ENCODE results near the gene USP15.

USP15 gene

GRCh38 chr12:62288328-62288727 lies 28.1 kb downstream of the USP15 start:
- DNase-seq, result no peak

GRCh38 chr12:62290846-62291245 lies 30.6 kb downstream of the USP15 start:
- no peak for DNase-seq

- DNase-seq, result no peak
Measured at GRCh38 chr12:62291864-62292760, 31.9 kb downstream of the USP15 start.

GRCh38 chr12:62292761-62293344 lies 32.6 kb downstream of the USP15 start:
- no peak for DNase-seq

- DNase-seq, result no peak
Measured at GRCh38 chr12:62294378-62294777, 34.2 kb downstream of the USP15 start.

GRCh38 chr12:62296001-62296400 lies 35.8 kb downstream of the USP15 start:
- no peak for DNase-seq

- DNase-seq, result no peak
Measured at GRCh38 chr12:62297321-62297720, 37.1 kb downstream of the USP15 start.

GRCh38 chr12:62299617-62300016 lies 39.4 kb downstream of the USP15 start:
- no peak for DNase-seq

GRCh38 chr12:62301080-62301798 lies 41.0 kb downstream of the USP15 start:
- no peak for DNase-seq

- DNase-seq, result no peak
Measured at GRCh38 chr12:62301799-62302133, 41.6 kb downstream of the USP15 start.

- no peak for DNase-seq
Measured at GRCh38 chr12:62304560-62304959, 44.4 kb downstream of the USP15 start.

- DNase-seq, result no peak
Measured at GRCh38 chr12:62305778-62306177, 45.6 kb downstream of the USP15 start.

- DNase-seq, result no peak
Measured at GRCh38 chr12:62306569-62307530, 46.6 kb downstream of the USP15 start.

- no peak for DNase-seq
Measured at GRCh38 chr12:62308201-62308600, 48.0 kb downstream of the USP15 start.

- DNase-seq, result no peak
Measured at GRCh38 chr12:62313727-62314380, 53.6 kb downstream of the USP15 start.

GRCh38 chr12:62317017-62317416 lies 56.8 kb downstream of the USP15 start:
- DNase-seq, result no peak

GRCh38 chr12:62319058-62319457 lies 58.9 kb downstream of the USP15 start:
- DNase-seq, result no peak

GRCh38 chr12:62320054-62320453 lies 59.9 kb downstream of the USP15 start:
- no peak for DNase-seq

- DNase-seq, result no peak
Measured at GRCh38 chr12:62323386-62323785, 63.2 kb downstream of the USP15 start.

- DNase-seq, result no peak
Measured at GRCh38 chr12:62328296-62328921, 68.2 kb downstream of the USP15 start.

GRCh38 chr12:62331306-62331705 lies 71.1 kb downstream of the USP15 start:
- no peak for DNase-seq

GRCh38 chr12:62332598-62332997 lies 72.4 kb downstream of the USP15 start:
- no peak for DNase-seq

Data from DMS79 (cell line).